Panc1 (cell line): ENCODE results near the gene CISD3. TPM values are rescaled to one million over a fixed set of nuclear protein-coding genes. Genes with fewer than 3 reads are reported as not detected.

Experiments used
- ATAC-seq: fragments of 200-7000 bp; cut with Tn5 transposase; 2 replicates; pipeline ENCODE4 v1.9.1; 2020; ENCODE audit warnings: mild to moderate bottlenecking, moderate library complexity
- BruUV-seq: library from RNA; stranded (reverse); fragments of 400-500 nt; replicated peaks from 2 replicates; lab custom pipeline; 2021; lab: Mats Ljungman, UMichigan
- CTCF ChIA-PET: fragments of 300-600 bp; sonication (Branson Sonifier 250); formaldehyde crosslinking; loops from one replicate; lab custom pipeline; 2022; ENCODE audit warnings: antibody characterized with exemption; lab: Charles Lee
- POLR2A ChIA-PET: fragments of 300-600 bp; sonication (Branson Sonifier 250); formaldehyde crosslinking; loops from one replicate; lab custom pipeline; 2022; ENCODE audit warnings: antibody characterized with exemption; lab: Charles Lee
- DNase-seq: peaks from one replicate; pipeline ENCODE4 v3.0.0-alpha.2; 2010; ENCODE audit warnings: low read depth, low spot score
- H3K27ac ChIP-seq: 2 replicates; pipeline ENCODE4 v1.5.1; 2011; ENCODE audit warnings: mild to moderate bottlenecking, low read length, inconsistent platforms
- H3K27me3 ChIP-seq: fragments of 200-500 bp; sonication (Bioruptor generic); 2 replicates; pipeline ENCODE4 v1.6.0; 2014; ENCODE audit warnings: low read length, inconsistent platforms; ENCODE audit not compliant: control insufficient read depth, insufficient read depth
- H3K36me3 ChIP-seq: fragments of 200-500 bp; sonication (Bioruptor generic); 2 replicates; pipeline ENCODE4 v1.5.1; 2014; ENCODE audit warnings: inconsistent platforms, mild to moderate bottlenecking, low read length, moderate library complexity; ENCODE audit not compliant: control insufficient read depth, insufficient read depth
- H3K4me1 ChIP-seq: 2 replicates; pipeline ENCODE4 v1.5.1; 2011; ENCODE audit warnings: inconsistent platforms, mild to moderate bottlenecking, low read length, moderate library complexity; ENCODE audit not compliant: control insufficient read depth, insufficient read depth
- H3K4me3 ChIP-seq, 2 experiments: 2 replicates each; pipeline ENCODE4 v1.5.1; 2011 to 2012; ENCODE audit warnings: low read depth in 2 of 2, low read length in 2 of 2, mild to moderate bottlenecking in 2 of 2, inconsistent platforms in 1 of 2, moderate library complexity in 1 of 2
- H3K9me3 ChIP-seq: fragments of 200-500 bp; sonication (Bioruptor generic); 2 replicates; pipeline ENCODE4 v1.5.1; 2014; ENCODE audit warnings: low read depth, mild to moderate bottlenecking, inconsistent platforms, low read length, moderate library complexity; ENCODE audit not compliant: control insufficient read depth, insufficient read depth
- CTCF ChIP-seq: fragments of 450-650 bp; IDR thresholded peaks from 2 replicates; pipeline ENCODE4 v1.5.1; 2017; ENCODE audit warnings: mild to moderate bottlenecking
- POLR2AphosphoS5 ChIP-seq: IDR thresholded peaks from 2 replicates; pipeline ENCODE4 v1.6.1; 2012; ENCODE audit warnings: mild to moderate bottlenecking, low read depth, low read length, moderate library complexity
- SIN3A ChIP-seq: IDR thresholded peaks from 2 replicates; pipeline ENCODE4 v1.6.1; 2012; ENCODE audit warnings: low read depth, mild to moderate bottlenecking, low read length, moderate library complexity, borderline replicate concordance; ENCODE audit not compliant: insufficient read depth
- TCF7L2 ChIP-seq: IDR thresholded peaks from 2 replicates; pipeline ENCODE4 v1.6.1; 2011; ENCODE audit warnings: mild to moderate bottlenecking, low read depth, low read length, inconsistent platforms
- in situ Hi-C: cut with HindIII; loops from 2 replicates; pipeline ENCODE4 v1.10.0; 2016; ENCODE audit warnings: low sequenced_read_pairs, low pct_unique_long_range_greater_than_20kb
- intact Hi-C: fragments of 100-400 bp; cut with micrococcal nuclease; formaldehyde crosslinking; loops from one replicate; pipeline ENCODE4 v1.10.0; 2022; ENCODE audit not compliant: unreplicated experiment
- total RNA-seq: library from RNA; stranded (reverse); gene quantifications from one replicate; pipeline ENCODE4 v1.2.1, GENCODE V29; 2021; ENCODE audit not compliant: unreplicated experiment
- TF ChIP-seq, protein P1 (sequence below), 2 experiments: IDR thresholded peaks; 2 replicates each; pipeline ENCODE4 v1.6.1; 2011 to 2012; ENCODE audit warnings: low read depth in 2 of 2, control low read depth in 1 of 2, low read length in 1 of 2, mild to moderate bottlenecking in 1 of 2, moderate library complexity in 1 of 2; ENCODE audit not compliant: insufficient read depth in 1 of 2

CISD3 gene
- total RNA-seq, 1 experiment from 2014 or later: 45.0 TPM

GRCh38 chr17:38693700-38694329 is 36.3 kb upstream of the CISD3 start:
- no peak overlapping the region for H3K4me3 ChIP-seq
- peaks cover 4% of the 10 kb centered on the region; the same call in 1 of the 2 replicates for H3K4me1 ChIP-seq
- in situ Hi-C loops: no loop called here
- ATAC-seq (no peak), DNase-seq (no peak)
- POLR2A ChIA-PET: no interaction called here
- no peaks in the 10 kb centered on the region for H3K9me3 ChIP-seq
- no peak overlapping the region; the same call in 1 of the 2 replicates for H3K27ac ChIP-seq
- no peaks in the 10 kb centered on the region for H3K36me3 ChIP-seq
- intact Hi-C loops: no loop called here
- no TSS peak for BruUV-seq
- TF ChIP-seq CTCF (no peak), POLR2AphosphoS5 (no peak), TCF7L2 (no peak), SIN3A (no peak)
- TF ChIP-seq, protein P1, sequence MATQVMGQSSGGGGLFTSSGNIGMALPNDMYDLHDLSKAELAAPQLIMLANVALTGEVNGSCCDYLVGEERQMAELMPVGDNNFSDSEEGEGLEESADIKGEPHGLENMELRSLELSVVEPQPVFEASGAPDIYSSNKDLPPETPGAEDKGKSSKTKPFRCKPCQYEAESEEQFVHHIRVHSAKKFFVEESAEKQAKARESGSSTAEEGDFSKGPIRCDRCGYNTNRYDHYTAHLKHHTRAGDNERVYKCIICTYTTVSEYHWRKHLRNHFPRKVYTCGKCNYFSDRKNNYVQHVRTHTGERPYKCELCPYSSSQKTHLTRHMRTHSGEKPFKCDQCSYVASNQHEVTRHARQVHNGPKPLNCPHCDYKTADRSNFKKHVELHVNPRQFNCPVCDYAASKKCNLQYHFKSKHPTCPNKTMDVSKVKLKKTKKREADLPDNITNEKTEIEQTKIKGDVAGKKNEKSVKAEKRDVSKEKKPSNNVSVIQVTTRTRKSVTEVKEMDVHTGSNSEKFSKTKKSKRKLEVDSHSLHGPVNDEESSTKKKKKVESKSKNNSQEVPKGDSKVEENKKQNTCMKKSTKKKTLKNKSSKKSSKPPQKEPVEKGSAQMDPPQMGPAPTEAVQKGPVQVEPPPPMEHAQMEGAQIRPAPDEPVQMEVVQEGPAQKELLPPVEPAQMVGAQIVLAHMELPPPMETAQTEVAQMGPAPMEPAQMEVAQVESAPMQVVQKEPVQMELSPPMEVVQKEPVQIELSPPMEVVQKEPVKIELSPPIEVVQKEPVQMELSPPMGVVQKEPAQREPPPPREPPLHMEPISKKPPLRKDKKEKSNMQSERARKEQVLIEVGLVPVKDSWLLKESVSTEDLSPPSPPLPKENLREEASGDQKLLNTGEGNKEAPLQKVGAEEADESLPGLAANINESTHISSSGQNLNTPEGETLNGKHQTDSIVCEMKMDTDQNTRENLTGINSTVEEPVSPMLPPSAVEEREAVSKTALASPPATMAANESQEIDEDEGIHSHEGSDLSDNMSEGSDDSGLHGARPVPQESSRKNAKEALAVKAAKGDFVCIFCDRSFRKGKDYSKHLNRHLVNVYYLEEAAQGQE (IDR thresholded peaks at IDR 0.05; ENCODE audit: insufficient read depth in 1 of 2, low read depth in 2 of 2, low read length in 1 of 2): no peak
- no peaks in the 10 kb centered on the region for H3K27me3 ChIP-seq
- CTCF ChIA-PET: no interaction called here

GRCh38 chr17:38697061-38697820 is 32.9 kb upstream of the CISD3 start:
- no peak overlapping the region for H3K4me3 ChIP-seq
- POLR2A ChIA-PET: interaction anchor here (0.6 kb wide), 1 partner anchor 150 kb away, joined by 4 read pairs; no protein-coding TSS in a partner anchor

More at GRCh38 chr17:38697061-38697820, 32.9 kb upstream of the CISD3 start:
- Histone ChIP-seq H3K36me3 (no peaks in the 10 kb centered on the region), H3K27me3 (no peaks in the 10 kb centered on the region), H3K9me3 (no peaks in the 10 kb centered on the region), H3K27ac (no peak overlapping the region), H3K4me1 (peaks cover 14% of the 10 kb centered on the region)
- intact Hi-C loops: no loop called here
- TF ChIP-seq CTCF: no peak
- no peak for TF ChIP-seq POLR2AphosphoS5
- no peak for TF ChIP-seq SIN3A
- TF ChIP-seq, protein P1 (IDR thresholded peaks at IDR 0.05; ENCODE audit: insufficient read depth in 1 of 2, low read depth in 2 of 2, low read length in 1 of 2): no peak
- TF ChIP-seq TCF7L2: no peak
- no peak for ATAC-seq
- CTCF ChIA-PET: no interaction called here
- DNase-seq: no peak
- in situ Hi-C loops: no loop called here
- no TSS peak for BruUV-seq
